Endothelial cell of umbilical vein (primary cell): ENCODE results near the gene RTP3. TPM values are rescaled to one million over a fixed set of nuclear protein-coding genes. Genes with fewer than 3 reads are reported as not detected.

Experiments
- BruUV-seq: library from RNA; stranded (reverse); fragments of 400-500 nt; replicated peaks from 2 replicates; lab custom pipeline; 2021; lab: Mats Ljungman, UMichigan
- CTCF ChIA-PET: fragments of 300-600, 350-600 bp; sonication (Branson Sonifier 250); formaldehyde crosslinking; loops from one replicate; lab custom pipeline; 2021; ENCODE audit warnings: antibody characterized with exemption, inconsistent platforms; lab: Charles Lee
- POLR2A ChIA-PET: fragments of 300-600, 350-600 bp; sonication (Branson Sonifier 250); formaldehyde crosslinking; loops from one replicate; lab custom pipeline; 2021; ENCODE audit warnings: antibody characterized with exemption, inconsistent platforms; lab: Charles Lee
- DNase-seq: peaks from one replicate; pipeline ENCODE4 v3.0.0-alpha.2; 2011; ENCODE audit warnings: low read depth, low spot score
- FAIRE-seq: peaks from 2 replicates; lab custom pipeline; 2011; peaks lifted over from hg19 to GRCh38; lab: Jason Lieb, UNC
- H2AFZ ChIP-seq: 2 replicates; pipeline ENCODE4 v1.6.0; 2012; ENCODE audit warnings: low read depth, low read length, control low read depth, inconsistent platforms
- H3K27ac ChIP-seq: 2 replicates; pipeline ENCODE4 v1.5.1; 2011; ENCODE audit warnings: low read depth, mild to moderate bottlenecking, control low read depth, low read length, moderate library complexity; ENCODE audit not compliant: insufficient read depth
- H3K27me3 ChIP-seq, 2 experiments: 2 replicates each; pipeline versions ENCODE4 v1.6.0 to v1.6.1; 2011; ENCODE audit warnings: low read length in 2 of 2, mixed read lengths in 1 of 2; ENCODE audit not compliant: control insufficient read depth in 2 of 2, insufficient read depth in 2 of 2
- H3K36me3 ChIP-seq, 2 experiments: 2 replicates in 1 of 2; 3 replicates in 1 of 2; pipeline ENCODE4 v1.5.1; 2011; ENCODE audit warnings: low read length in 2 of 2, mild to moderate bottlenecking in 1 of 2, moderate library complexity in 1 of 2; ENCODE audit not compliant: control insufficient read depth in 2 of 2, insufficient read depth in 2 of 2; ENCODE audit errors: extremely low read depth in 1 of 2
- H3K4me1 ChIP-seq: 3 replicates; pipeline ENCODE4 v1.5.1; 2011; ENCODE audit warnings: mild to moderate bottlenecking, low read length; ENCODE audit not compliant: control insufficient read depth, insufficient read depth; ENCODE audit errors: extremely low read depth
- H3K4me2 ChIP-seq: 2 replicates; pipeline ENCODE4 v1.6.1; 2011; ENCODE audit warnings: low read length, control low read depth, mixed read lengths; ENCODE audit not compliant: insufficient read depth
- H3K4me3 ChIP-seq, 3 experiments: fragments of 200-600 bp in 1 of 3; sonication (generic), shearing (Covaris generic) in 1 of 3; replicated peaks in 1 of 3; 2 replicates each; pipeline ENCODE4 v1.5.1; 2011 to 2016; ENCODE audit warnings: control low read depth in 3 of 3, low read length in 3 of 3, mild to moderate bottlenecking in 2 of 3, inconsistent platforms in 1 of 3, low read depth in 1 of 3, moderate library complexity in 1 of 3; ENCODE audit not compliant: insufficient read depth in 1 of 3
- H3K79me2 ChIP-seq: 2 replicates; pipeline ENCODE4 v1.6.0; 2012; ENCODE audit warnings: low read length, inconsistent platforms; ENCODE audit not compliant: control insufficient read depth, insufficient read depth
- H3K9ac ChIP-seq: replicated peaks from 2 replicates; pipeline ENCODE3; 2011; ENCODE audit warnings: low read length, control low read depth; ENCODE audit not compliant: insufficient read depth; ENCODE audit errors: extremely low read depth
- H3K9me1 ChIP-seq: replicated peaks from 3 replicates; pipeline ENCODE4 v1.6.0; 2011; ENCODE audit warnings: mild to moderate bottlenecking, low read length; ENCODE audit not compliant: control insufficient read depth, insufficient read depth; ENCODE audit errors: extremely low read depth
- H3K9me3 ChIP-seq: replicated peaks from 2 replicates; pipeline ENCODE4 v1.5.1; 2012; ENCODE audit warnings: low read length, inconsistent platforms; ENCODE audit not compliant: control insufficient read depth, insufficient read depth
- H4K20me1 ChIP-seq: replicated peaks from 2 replicates; pipeline ENCODE3; 2011; ENCODE audit warnings: mild to moderate bottlenecking, low read length; ENCODE audit not compliant: control insufficient read depth, insufficient read depth; ENCODE audit errors: extremely low read depth
- CTCF ChIP-seq, 2 donors: IDR thresholded peaks; 1 replicate in 1 of 2; 2 replicates in 1 of 2; pipeline ENCODE4 v1.5.1; 2011; ENCODE audit warnings: low read length in 2 of 2, mild to moderate bottlenecking in 2 of 2, moderate library complexity in 2 of 2, control low read depth in 1 of 2, inconsistent platforms in 1 of 2, low read depth in 1 of 2; ENCODE audit not compliant: insufficient read depth in 1 of 2; ENCODE audit errors: extremely low read depth in 1 of 2
- EZH2 ChIP-seq: IDR thresholded peaks from 2 replicates; pipeline ENCODE4 v1.6.1; 2012; ENCODE audit warnings: borderline replicate concordance, low read depth, mild to moderate bottlenecking, moderate library complexity, low read length, inconsistent platforms; ENCODE audit not compliant: severe bottlenecking
- FOS ChIP-seq: IDR thresholded peaks from 2 replicates; pipeline ENCODE4 v1.6.1; 2011; ENCODE audit warnings: mild to moderate bottlenecking, low read length, moderate library complexity, borderline replicate concordance; ENCODE audit not compliant: insufficient read depth
- GATA2 ChIP-seq: IDR thresholded peaks from 2 replicates; pipeline ENCODE4 v1.7.0; 2011; ENCODE audit warnings: low read depth, mild to moderate bottlenecking, moderate library complexity, mixed read lengths, low read length; ENCODE audit not compliant: insufficient read length, insufficient read depth
- JUN ChIP-seq: IDR thresholded peaks from 2 replicates; pipeline ENCODE4 v1.6.1; 2011; ENCODE audit warnings: borderline replicate concordance, low read depth; ENCODE audit not compliant: insufficient read length, insufficient read depth
- MAX ChIP-seq: IDR thresholded peaks from 2 replicates; pipeline ENCODE4 v1.6.1; 2011; ENCODE audit not compliant: insufficient read depth, insufficient read length
- MYC ChIP-seq: IDR thresholded peaks from one replicate; pipeline ENCODE4 v1.6.1; 2011; ENCODE audit warnings: mild to moderate bottlenecking, low read depth, low read length
- POLR2A ChIP-seq: IDR thresholded peaks from 2 replicates; pipeline ENCODE4 v1.6.1; 2012; ENCODE audit warnings: low read depth, mild to moderate bottlenecking, control low read depth, low read length
- POLR2AphosphoS5 ChIP-seq: IDR thresholded peaks from 2 replicates; pipeline ENCODE4 v1.6.1; 2012; ENCODE audit warnings: low read depth, mild to moderate bottlenecking, control low read depth, low read length, moderate library complexity; ENCODE audit not compliant: insufficient read depth
- dilution Hi-C: fragments of 300-500 bp; cut with MboI; formaldehyde crosslinking; loops from one replicate; pipeline ENCODE4 v1.15.0; 2019; ENCODE audit warnings: low sequenced_read_pairs; ENCODE audit not compliant: extremely low pct_ligation_motif_present
- intact Hi-C: fragments of 100-400 bp; cut with micrococcal nuclease; formaldehyde crosslinking; loops from one replicate; pipeline ENCODE4 v1.10.0; 2022
- polyA plus RNA-seq, 4 experiments: library from polyadenylated mRNA; depleted of rRNA in 3 of 4; stranded (reverse) in 3 of 4; unstranded in 1 of 4; fragments of >200 nt; gene quantifications; 2 replicates each; pipeline versions ENCODE4 v1.2.1 to v1.2.3, GENCODE V29; 2011 to 2012; ENCODE audit warnings: missing spikeins in 1 of 4
- total RNA-seq: library from RNA; stranded (reverse); gene quantifications from 2 replicates; pipeline ENCODE4 v1.2.3, GENCODE V29; 2021

RTP3 gene
- total and polyA plus RNA-seq, 2 donors (not counting 3 experiments of a cell fraction or from before 2014, with no cell fraction given), result 0.06 TPM; not detected in 1

- Histone ChIP-seq H2AFZ (no peak overlapping the region), H3K9me3 (no peaks in the 10 kb centered on the region), H3K4me3 (no peak overlapping the region), H3K9me1 (no peaks in the 10 kb centered on the region), H3K36me3 (no peaks in the 10 kb centered on the region), H4K20me1 (no peaks in the 10 kb centered on the region), H3K4me2 (no peak overlapping the region), H3K4me1 (no peaks in the 10 kb centered on the region), H3K9ac (no peak overlapping the region), H3K27ac (no peak overlapping the region), H3K79me2 (no peaks in the 10 kb centered on the region), H3K27me3 (no peaks in the 10 kb centered on the region)
- ChIA-PET POLR2A (no interaction called here), CTCF (interaction anchor here (0.9 to 3.3 kb wide), 13 partner anchors 11 to 187 kb away, joined by 3 to 34 read pairs (median 4); no protein-coding TSS in a partner anchor)
- intact Hi-C loops, result no loop called here
- no peak for DNase-seq
- dilution Hi-C loops, result no loop called here
- no peak for FAIRE-seq
- BruUV-seq, result no TSS peak
- TF ChIP-seq CTCF (IDR thresholded peaks at IDR 0.05; ENCODE audit: extremely low read depth in 1 of 2, insufficient read depth in 1 of 2, low read depth in 1 of 2, low read length in 2 of 2) (no peak), EZH2 (no peak), POLR2AphosphoS5 (no peak), POLR2A (no peak), GATA2 (no peak), MYC (no peak), MAX (no peak), FOS (no peak), JUN (no peak)
These were observed 34.5 kb upstream of the RTP3 start for GRCh38 chr3:46463120-46463867.
